K562 (cell line): ENCODE data around the gene NACC1. TPM values are rescaled to one million over a fixed set of nuclear protein-coding genes. Genes with fewer than 3 reads are reported as not detected.
A peak's percentile ranks its signal among the peaks of the same experiment; 100 is the strongest.

Experiments used
- ATAC-seq: fragments of 200-7000 bp; cut with Tn5 transposase; 3 replicates; pipeline ENCODE4 v1.9.1; 2020; ENCODE audit warnings: moderate library complexity
- BruUV-seq: library from RNA; stranded (reverse); fragments of 400-500 nt; replicated peaks from 2 replicates; lab custom pipeline; 2021; lab: Mats Ljungman, UMichigan
- CTCF ChIA-PET: fragments of 300-600 bp; formaldehyde crosslinking; extraction: SDS; loops from one replicate; lab custom pipeline; 2021; ENCODE audit warnings: low intra/inter-chr PET ratio; lab: Yijun Ruan, JAX
- POLR2A ChIA-PET: fragments of 300-600, 350-650 bp; sonication (Branson Sonifier 250); formaldehyde crosslinking; extraction: SDS; loops from one replicate; lab custom pipeline; 2021; ENCODE audit warnings: antibody characterized with exemption, inconsistent platforms; lab: Yijun Ruan, JAX
- DNase-seq, 4 experiments: peaks; one replicate each; pipeline versions ENCODE4 v3.0.0 to v3.0.0-alpha.2; 2011 to 2018; ENCODE audit warnings: low spot score in 3 of 4, mixed read lengths in 3 of 4; ENCODE audit errors: extremely low read depth in 1 of 4
- FAIRE-seq: peaks from 2 replicates; lab custom pipeline; 2011; peaks lifted over from hg19 to GRCh38; lab: Jason Lieb, UNC
- H2AFZ ChIP-seq: 2 replicates; pipeline ENCODE4 v1.6.0; 2011; ENCODE audit warnings: low read depth, low read length, control low read depth, inconsistent platforms
- H3K27ac ChIP-seq: fragments of 200-600 bp; 3 replicates; pipeline ENCODE4 v1.8.0; 2011; ENCODE audit warnings: low read depth, mild to moderate bottlenecking, control low read depth, inconsistent platforms, low read length, moderate library complexity, mixed read lengths; ENCODE audit errors: extremely low read depth
- H3K27me3 ChIP-seq, 2 experiments: fragments of 300-600 bp in 1 of 2; 2 replicates in 1 of 2; 3 replicates in 1 of 2; pipeline versions ENCODE4 v1.6.0 to v1.8.0; 2011; ENCODE audit warnings: inconsistent platforms in 2 of 2, low read length in 2 of 2, mild to moderate bottlenecking in 1 of 2, mixed read lengths in 1 of 2, moderate library complexity in 1 of 2; ENCODE audit not compliant: control insufficient read depth in 2 of 2, insufficient read depth in 2 of 2
- H3K36me3 ChIP-seq: fragments of 300-600 bp; 3 replicates; pipeline ENCODE4 v1.8.0; 2011; ENCODE audit warnings: mild to moderate bottlenecking, low read length, inconsistent platforms; ENCODE audit not compliant: control insufficient read depth, insufficient read depth
- H3K4me1 ChIP-seq, 2 experiments: fragments of 200-600 bp in 1 of 2; replicated peaks in 1 of 2; 2 replicates in 1 of 2; 3 replicates in 1 of 2; pipeline versions ENCODE4 v1.5.1 to v1.8.0; 2011; ENCODE audit warnings: inconsistent platforms in 2 of 2, low read length in 2 of 2, mild to moderate bottlenecking in 1 of 2, mixed read lengths in 1 of 2, moderate library complexity in 1 of 2; ENCODE audit not compliant: control insufficient read depth in 2 of 2, insufficient read depth in 2 of 2
- H3K4me2 ChIP-seq: 2 replicates; pipeline ENCODE4 v1.6.1; 2011; ENCODE audit warnings: low read length, control low read depth, inconsistent platforms, mixed read lengths; ENCODE audit not compliant: insufficient read depth
- H3K4me3 ChIP-seq: fragments of 200-600 bp; sonication (generic), shearing (Covaris generic); 2 replicates; pipeline ENCODE4 v1.5.1; 2016; ENCODE audit warnings: control low read depth, inconsistent platforms
- H3K79me2 ChIP-seq: fragments of 200-600 bp; 3 replicates; pipeline ENCODE4 v1.8.0; 2011; ENCODE audit warnings: low read length, inconsistent platforms; ENCODE audit not compliant: control insufficient read depth, insufficient read depth
- H3K9ac ChIP-seq, 2 experiments: 2 replicates each; pipeline versions ENCODE4 v1.6.0 to v1.6.1; 2011; ENCODE audit warnings: low read depth in 2 of 2, low read length in 2 of 2, control low read depth in 1 of 2, inconsistent platforms in 1 of 2, mild to moderate bottlenecking in 1 of 2, mixed read lengths in 1 of 2; ENCODE audit not compliant: insufficient read depth in 1 of 2
- H3K9me1 ChIP-seq: one replicate; pipeline ENCODE4 v1.6.0; 2011; ENCODE audit warnings: inconsistent platforms, mild to moderate bottlenecking, low read length, moderate library complexity; ENCODE audit not compliant: control insufficient read depth, insufficient read depth
- H3K9me3 ChIP-seq: replicated peaks from 2 replicates; pipeline ENCODE4 v1.5.1; 2011; ENCODE audit warnings: low read depth, low read length, inconsistent platforms; ENCODE audit not compliant: control insufficient read depth, insufficient read depth
- H4K20me1 ChIP-seq: replicated peaks from 2 replicates; pipeline ENCODE4 v1.6.1; 2011; ENCODE audit warnings: low read length, inconsistent platforms, mixed read lengths; ENCODE audit not compliant: control insufficient read depth, insufficient read depth
- BACH1 ChIP-seq: fragments of 200-800 bp; sonication (Bioruptor generic); IDR thresholded peaks from 2 replicates; pipeline ENCODE4 v1.6.1; 2016; ENCODE audit warnings: missing genetic modification characterization, missing compliant biosample characterization
- PHF20 ChIP-seq: fragments of 450-650 bp; IDR thresholded peaks from 2 replicates; pipeline ENCODE4 v1.6.1; 2018; ENCODE audit not compliant: partially characterized antibody
- POLR2G ChIP-seq: fragments of 200-400 bp; formaldehyde crosslinking; IDR thresholded peaks from 2 replicates; pipeline ENCODE4 v1.6.1; 2017; ENCODE audit warnings: low read depth, mild to moderate bottlenecking, antibody characterized with exemption, low read length, moderate library complexity
- POLR3G ChIP-seq: IDR thresholded peaks from 2 replicates; pipeline ENCODE4 v1.6.1; 2011; ENCODE audit not compliant: insufficient read length, insufficient replicate concordance; ENCODE audit errors: extremely low read depth
- SRSF9 ChIP-seq: fragments of 200-400 bp; formaldehyde crosslinking; IDR thresholded peaks from 2 replicates; pipeline ENCODE4 v1.6.1; 2017; ENCODE audit warnings: low read depth, low read length, borderline replicate concordance
- ZBTB8A ChIP-seq: fragments of 450-650 bp; IDR thresholded peaks from 2 replicates; pipeline ENCODE4 v1.6.1; 2018; ENCODE audit warnings: mild to moderate bottlenecking, moderate library complexity; ENCODE audit not compliant: partially characterized antibody
- ZHX1 ChIP-seq: fragments of 150-350 bp; conservative IDR thresholded peaks from 2 replicates; pipeline ENCODE4 v1.6.1; 2014; ENCODE audit warnings: low read length
- ZNF699 ChIP-seq: fragments of 250-450 bp; sonication (Bioruptor Pico); IDR thresholded peaks from 2 replicates; pipeline ENCODE4 v1.8.0; 2021; ENCODE audit warnings: mild to moderate bottlenecking, moderate library complexity; ENCODE audit not compliant: insufficient replicate concordance
- ZNF77 ChIP-seq: fragments of 250-450 bp; sonication (Bioruptor Pico); IDR thresholded peaks from 2 replicates; pipeline ENCODE4 v1.5.0; 2020
- WGBS: fragments of 100-300 bp; shearing (Covaris generic); methylation state at CpG from one replicate; pipeline ENCODE4 v1.1.6; 2016; ENCODE audit warnings: low coverage, mixed read lengths; ENCODE audit not compliant: insufficient coverage; ENCODE audit errors: missing lambda C conversion rate; 5-methylcytosine and 5-hydroxymethylcytosine counted together
- in situ Hi-C: fragments of 300-500 bp; cut with MboI; formaldehyde crosslinking; loops from 4 replicates; pipeline ENCODE4 v1.15.0; 2018; ENCODE audit warnings: inconsistent platforms, mixed read lengths
- intact Hi-C: fragments of 100-400 bp; cut with micrococcal nuclease; formaldehyde crosslinking; loops from 2 replicates; pipeline ENCODE4 v1.14.2; 2022
- polyA plus RNA-seq, 8 experiments: library from polyadenylated mRNA; depleted of rRNA in 4 of 8; stranded (reverse) in 5 of 8; unstranded in 3 of 8; fragments of >200 nt; fragmentation: Nextera tagmentation in 2 of 8; fragmentation: Illumina TruSeq in 1 of 8; extraction: Ambion mirVana in 2 of 8; extraction: Trizol in 1 of 8; gene quantifications; 2 replicates each; pipeline versions ENCODE4 v1.2.1 to v1.2.3, GENCODE V29; 2011 to 2014; ENCODE audit warnings: inconsistent platforms in 1 of 8, missing spikeins in 1 of 8
- total RNA-seq, 7 experiments: library from RNA; depleted of rRNA in 6 of 7; stranded (reverse); fragments of >200 nt in 6 of 7; fragmentation: Illumina TruSeq in 2 of 7; extraction: Trizol in 2 of 7; gene quantifications; 2 replicates each; pipeline versions ENCODE4 v1.2.1 to v1.2.3, GENCODE V29; 2011 to 2021; ENCODE audit warnings: low replicate concordance in 1 of 7

NACC1 gene
- total and polyA plus RNA-seq, 9 of the 15 experiments (the other 6 are each of a cell fraction or from before 2014, with no cell fraction given) = 0.04 to 96.6 (median 25.8) TPM

- ATAC-seq = no peak
- ChIA-PET POLR2A (interaction anchor here (1.5 kb wide), 1 partner anchor 45 kb away, joined by 4 read pairs; no protein-coding TSS in a partner anchor), CTCF (no interaction called here)
- intact Hi-C loops (no loop called here), in situ Hi-C loops (no loop called here)
- Histone ChIP-seq H3K9me1 (no peaks in the 10 kb centered on the region), H3K9ac (peak overlapping the region in 1 of 2 experiments; percentile 83; a peak in 2 of 4 replicates), H2AFZ (no peak overlapping the region), H3K27me3 (no peaks in the 10 kb centered on the region), H3K4me2 (no peak overlapping the region), H3K36me3 (peaks cover 67% of the 10 kb centered on the region), H3K9me3 (no peaks in the 10 kb centered on the region), H3K4me3 (no peak overlapping the region), H3K4me1 (peaks cover 0 to 23% of the 10 kb centered on the region in 2 experiments; a peak in 3 of 5 replicates), H3K79me2 (peaks cover 6% of the 10 kb centered on the region; the same call in 2 of the 3 replicates), H3K27ac (no peak overlapping the region), H4K20me1 (no peaks in the 10 kb centered on the region)
- DNase-seq = no peak
- WGBS = 92% methylated on average over 14 of the region's 15 CpGs
- no peak for FAIRE-seq
- BruUV-seq = no TSS peak
- no peak for TF ChIP-seq PHF20
- no peak for TF ChIP-seq BACH1
- TF ChIP-seq ZBTB8A = no peak
- TF ChIP-seq ZHX1 = no peak
- no peak for TF ChIP-seq SRSF9
- TF ChIP-seq POLR2G = 0 out of 2 replicates have a peak, but pooled peaks have one; percentile 21
- TF ChIP-seq POLR3G = no peak
- no peak for TF ChIP-seq ZNF77
- TF ChIP-seq ZNF699 (CRISPR knock-in tag) = no peak
Observed at GRCh38 chr19:13110099-13110610, 7.9 kb upstream of the NACC1 start.
